GF-D8 (cell line): Measurements from ENCODE around the gene ANKRD33.

ENCODE experiments used
- DNase-seq: peaks from one replicate; lab custom pipeline; 2025; lab: John Stamatoyannopoulos, UW

Gene ANKRD33

GRCh38 chr12:51860986-51861385 is 26.9 kb upstream of the ANKRD33 start:
- no peak for DNase-seq

- no peak for DNase-seq
These were observed 25.0 kb upstream of the ANKRD33 start for GRCh38 chr12:51862947-51863346.

DNA sequence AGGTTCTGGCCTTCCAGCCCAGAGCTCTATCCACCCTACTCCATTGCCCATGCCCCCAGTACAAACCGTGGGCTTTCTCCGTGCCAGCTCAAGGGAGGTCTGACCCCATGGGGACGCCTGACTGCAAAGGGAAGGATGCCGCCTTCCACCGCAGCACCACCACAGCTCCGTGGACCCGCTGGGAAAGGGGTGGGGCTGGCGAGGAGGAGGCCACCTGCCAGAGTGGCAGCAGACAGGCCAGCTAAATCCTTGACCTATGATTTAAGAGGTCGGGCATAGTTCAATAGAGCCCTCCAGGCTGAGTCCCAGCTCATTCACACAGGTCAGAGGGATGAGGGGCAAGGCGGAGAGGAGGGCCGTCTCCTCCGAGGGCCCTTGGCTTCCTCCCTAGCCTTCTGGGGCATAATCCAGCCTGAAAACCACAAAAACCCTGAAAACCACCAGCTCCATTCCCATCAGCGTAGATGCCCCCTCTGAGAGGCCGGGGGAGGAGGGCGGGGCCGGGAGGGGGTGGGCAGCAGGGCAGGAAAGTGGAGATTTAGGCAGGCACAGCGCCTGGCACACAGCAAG is 24.5 kb upstream of the ANKRD33 start:
- no peak for DNase-seq

GRCh38 chr12:51863933-51864832 is 23.7 kb upstream of the ANKRD33 start:
- DNase-seq = no peak

DNA sequence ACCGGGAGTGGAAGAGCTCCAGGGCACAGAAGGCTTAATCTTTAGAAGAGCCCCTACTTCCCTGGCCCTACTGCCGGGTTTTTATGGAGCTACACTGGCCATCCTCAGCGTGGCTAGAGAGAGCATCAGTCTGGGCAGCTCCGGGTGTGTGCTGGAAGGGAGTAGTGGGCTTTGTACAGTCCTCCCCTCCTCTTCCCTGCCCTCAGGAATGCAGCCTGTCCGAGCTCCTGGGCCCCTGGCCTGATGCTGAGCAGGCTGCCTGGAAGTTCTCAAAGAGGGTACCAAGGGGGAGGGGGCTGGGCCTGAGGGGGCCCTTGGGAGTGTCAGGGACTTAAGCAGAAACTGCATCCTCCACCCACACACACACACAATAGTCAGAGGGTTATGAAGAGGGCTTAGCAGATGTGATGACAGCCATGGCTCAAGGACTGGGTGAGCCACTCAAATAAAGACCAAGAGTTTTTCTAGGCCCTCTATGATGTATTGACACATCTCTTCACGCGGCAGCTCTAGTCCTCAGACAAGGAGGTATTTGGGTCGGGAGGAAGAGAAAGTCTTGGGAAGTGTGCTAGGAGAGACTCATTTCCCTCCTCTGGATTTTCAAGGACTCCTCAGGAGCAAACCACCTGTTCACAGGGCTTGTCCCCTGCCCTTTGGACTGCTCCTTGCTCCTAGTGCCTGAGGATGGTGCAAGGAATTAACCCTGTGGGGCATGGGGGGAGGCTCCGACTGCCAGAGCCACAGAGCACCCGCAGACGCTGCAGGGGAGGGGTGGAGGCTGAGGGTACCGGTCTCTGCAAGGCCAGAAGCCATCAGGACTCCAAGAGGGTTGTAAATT is 22.9 kb upstream of the ANKRD33 start:
- no peak for DNase-seq

GRCh38 chr12:51865757-51866270 is 22.1 kb upstream of the ANKRD33 start:
- DNase-seq = no peak

DNA sequence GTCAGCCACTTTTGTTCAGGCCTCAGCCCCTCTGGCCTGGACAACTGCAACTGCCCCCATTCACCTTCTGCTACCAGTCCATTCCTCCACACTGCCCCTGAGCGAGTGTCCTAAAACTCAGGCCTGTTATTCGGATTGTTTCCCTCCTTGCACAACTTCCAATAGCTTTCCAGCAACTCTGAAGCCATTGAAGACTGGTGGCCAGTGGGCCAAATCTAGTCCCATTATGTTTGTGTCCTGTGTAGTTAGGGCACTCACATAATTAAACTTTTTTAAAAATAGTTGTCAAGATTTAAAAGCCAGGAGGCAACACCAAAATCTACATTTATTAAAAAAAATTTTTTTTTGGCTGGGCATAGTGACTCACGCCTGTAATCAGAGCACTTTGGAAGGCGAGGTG is 21.6 kb upstream of the ANKRD33 start:
- DNase-seq = no peak

DNA sequence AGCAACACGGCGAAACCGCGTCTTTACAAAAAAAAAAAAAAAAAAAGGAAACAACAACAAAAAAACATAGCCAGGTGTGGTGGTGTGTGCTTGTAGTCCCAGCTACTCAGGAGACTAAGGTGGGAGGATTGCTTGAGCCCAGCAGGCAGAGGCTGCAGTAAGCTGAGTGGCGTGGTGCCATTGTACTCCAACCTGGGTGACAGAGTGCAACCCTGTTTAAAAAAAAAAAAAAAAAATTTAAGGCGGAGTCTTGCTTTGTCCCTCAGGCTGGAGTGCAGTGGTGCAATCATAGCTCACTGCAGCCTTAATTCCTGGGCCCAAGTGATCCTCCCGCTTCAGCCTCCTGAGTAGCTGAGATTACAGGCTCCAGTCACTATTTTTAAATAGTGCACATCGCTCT is 21.1 kb upstream of the ANKRD33 start:
- no peak for DNase-seq

DNA sequence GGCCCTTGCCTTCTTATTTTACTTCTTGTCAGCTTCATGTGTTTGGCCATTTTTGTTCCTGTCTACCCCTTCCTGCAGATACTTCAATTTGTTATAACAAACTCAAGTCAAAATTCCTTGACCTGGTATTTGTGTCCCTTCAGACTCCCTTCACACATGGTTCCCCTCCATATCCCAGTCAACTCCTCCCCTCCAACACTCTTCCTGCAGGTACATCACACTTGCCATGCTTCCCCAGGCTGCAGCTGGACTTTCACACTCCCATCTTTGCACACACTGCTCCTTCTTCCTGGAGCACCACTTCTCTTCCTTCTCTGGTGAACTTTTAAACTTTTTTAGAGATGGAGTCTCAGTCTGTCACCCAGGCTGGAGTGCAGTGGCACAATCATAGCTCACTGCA is 20.5 kb upstream of the ANKRD33 start:
- no peak for DNase-seq

DNA sequence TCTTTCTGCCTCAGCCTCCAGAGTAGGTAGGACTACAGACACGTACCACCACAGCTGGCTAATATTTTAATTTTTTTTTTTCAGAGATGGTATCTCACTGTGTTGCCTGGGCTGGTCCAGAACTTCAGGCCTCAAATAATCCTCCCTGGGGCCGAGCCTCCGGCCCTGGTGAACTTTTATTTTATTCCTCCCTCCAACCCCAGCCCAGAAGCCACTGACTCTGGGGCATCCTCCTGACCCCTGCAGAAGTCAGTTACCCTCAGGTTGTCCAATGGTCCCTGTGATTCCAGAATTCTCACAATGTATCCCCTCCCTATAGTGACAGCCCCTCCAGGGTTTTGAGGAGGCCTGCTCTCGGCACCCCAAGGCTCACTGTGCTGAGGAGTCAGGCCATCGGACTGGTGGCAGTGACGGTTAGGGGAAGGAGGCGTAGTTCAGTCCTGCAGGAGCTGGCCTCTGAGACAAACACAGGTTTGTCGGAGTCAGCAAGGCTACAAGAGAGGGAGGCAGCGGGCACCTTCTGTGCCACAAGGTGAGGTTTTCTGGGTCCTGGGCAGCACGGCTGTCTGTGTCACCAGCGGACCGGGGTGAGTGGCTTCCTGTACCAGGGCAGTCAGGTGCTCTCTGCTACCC is 20.0 kb upstream of the ANKRD33 start:
- no peak for DNase-seq

DNA sequence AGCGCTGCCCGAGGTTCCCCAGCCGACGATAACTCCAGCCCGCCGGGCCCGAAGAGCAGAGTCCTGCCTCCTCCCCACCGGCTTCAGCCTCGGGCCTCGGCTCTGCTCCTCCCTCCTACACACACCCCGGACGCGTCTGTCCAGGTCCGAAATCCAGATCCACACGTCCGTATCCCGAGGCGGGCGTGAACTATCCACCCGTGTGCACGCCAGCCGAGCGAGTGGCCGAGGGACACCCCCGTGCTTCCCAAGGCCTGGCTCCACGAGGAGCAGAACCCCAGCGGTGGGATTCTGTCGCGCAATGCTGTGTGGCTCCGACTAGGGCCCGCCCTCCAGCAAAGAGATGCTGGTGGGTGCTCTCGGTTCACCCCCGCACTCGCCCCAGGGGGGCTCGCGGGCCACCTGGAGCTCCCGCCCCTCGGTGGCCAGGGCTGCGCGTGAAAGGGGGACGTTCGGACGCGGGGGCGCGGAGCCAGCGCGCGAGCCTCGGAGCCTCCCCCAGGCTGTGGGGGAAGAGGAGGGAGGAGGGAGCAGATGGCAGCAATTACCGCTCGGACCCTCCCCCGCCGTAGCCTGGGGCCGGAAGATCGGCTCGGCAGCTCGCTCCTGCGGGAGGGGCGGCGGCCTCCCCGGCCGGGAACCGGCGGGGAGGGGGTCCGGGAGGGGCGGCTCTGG is 18.9 kb upstream of the ANKRD33 start:
- no peak for DNase-seq

- no peak for DNase-seq
These were observed 18.4 kb upstream of the ANKRD33 start for GRCh38 chr12:51869496-51869865.

DNA sequence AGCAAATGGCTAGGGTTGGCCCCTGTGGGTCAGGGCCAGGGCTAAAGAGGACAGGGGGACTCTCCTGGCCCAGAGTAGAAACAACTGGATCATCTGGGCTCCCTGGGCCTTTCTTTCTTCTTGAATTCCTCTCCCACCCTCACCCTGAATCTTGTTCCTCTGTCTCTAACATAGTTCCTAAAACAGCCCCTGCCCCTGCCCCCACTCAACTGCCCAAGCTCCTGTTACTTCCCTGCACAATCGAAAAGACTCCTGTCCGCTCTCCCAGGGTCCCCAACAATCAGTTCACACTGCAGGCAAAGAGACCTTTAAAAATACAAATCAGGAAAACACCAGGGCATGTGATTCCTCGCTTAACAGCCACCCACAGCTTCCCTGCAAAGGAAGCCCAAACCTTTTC is 18.0 kb upstream of the ANKRD33 start:
- DNase-seq = no peak

DNA sequence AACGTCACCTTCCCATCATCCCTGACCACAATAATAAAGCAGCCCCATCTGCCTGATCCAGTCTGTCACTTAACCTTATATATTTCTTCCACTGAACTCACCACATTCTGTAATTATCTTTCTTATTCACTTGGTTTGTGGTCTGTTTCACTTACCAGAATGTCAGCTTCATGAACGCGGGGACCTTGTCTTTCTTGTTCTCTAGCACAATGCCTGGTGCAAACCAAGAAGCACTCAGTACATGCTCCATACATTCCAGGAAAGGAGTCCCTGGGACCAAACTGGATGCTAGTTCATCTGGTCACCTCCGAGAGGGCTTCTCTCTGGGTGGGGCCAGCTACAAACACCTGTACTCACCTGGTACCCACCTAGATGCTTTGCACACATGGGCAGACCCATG is 17.4 kb upstream of the ANKRD33 start:
- no peak for DNase-seq

GRCh38 chr12:51871126-51871525 is 16.8 kb upstream of the ANKRD33 start:
- no peak for DNase-seq

DNA sequence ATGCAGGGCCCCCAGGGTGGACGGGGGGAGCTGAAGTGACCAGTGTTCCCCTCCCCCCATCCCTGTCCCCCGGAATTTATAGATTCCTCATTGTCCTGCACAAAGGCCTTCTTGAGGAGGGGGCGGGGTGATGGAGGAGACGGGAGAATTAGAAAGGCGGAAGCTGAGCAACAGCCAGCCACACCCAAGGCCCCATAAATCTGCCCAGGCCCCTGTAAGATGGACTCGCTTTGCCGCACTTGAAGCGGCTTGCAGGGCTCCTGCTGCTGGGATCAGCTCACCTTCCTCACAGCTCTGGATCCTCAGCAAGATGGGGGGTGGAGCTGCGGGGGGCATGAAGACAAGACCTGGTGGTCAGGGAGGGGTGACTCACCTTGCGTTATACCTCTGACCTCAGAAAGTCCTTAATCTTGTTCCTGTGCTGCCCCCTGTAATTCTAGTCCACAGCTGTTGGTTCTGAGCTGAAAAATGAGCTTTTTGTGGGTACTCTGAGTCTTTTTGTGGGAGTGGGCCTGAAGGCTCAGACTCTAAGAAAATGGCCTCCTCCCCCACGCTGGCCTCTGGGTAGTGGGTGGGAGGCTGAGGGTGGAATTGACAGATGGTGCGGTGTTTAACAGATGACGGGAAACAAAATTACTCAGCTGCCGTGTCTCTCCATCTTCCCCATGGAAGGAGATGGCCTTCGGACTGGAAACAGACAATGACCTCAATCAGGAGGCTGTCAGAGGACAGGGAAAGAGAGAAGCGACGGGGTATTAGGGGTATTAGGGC is 15.8 kb upstream of the ANKRD33 start:
- DNase-seq = no peak

DNA sequence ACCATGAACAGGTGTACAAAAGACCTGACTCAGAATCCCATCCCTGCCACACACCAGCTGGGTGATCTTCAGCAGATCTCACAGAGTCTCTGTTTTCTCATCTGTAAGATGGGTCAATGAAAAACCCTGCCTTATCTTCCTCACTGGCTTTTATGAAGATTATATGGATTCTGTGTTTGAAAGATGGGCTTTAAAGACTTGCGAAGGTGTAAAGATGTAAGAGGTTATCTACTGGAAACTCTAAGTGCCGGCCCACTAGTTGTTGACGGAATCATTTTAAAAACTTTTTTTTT is 15.3 kb upstream of the ANKRD33 start:
- no peak for DNase-seq

- DNase-seq = no peak
These were observed 14.5 kb upstream of the ANKRD33 start for GRCh38 chr12:51873251-51873994.

- DNase-seq = no peak
These were observed 13.9 kb upstream of the ANKRD33 start for GRCh38 chr12:51874000-51874399.

DNA sequence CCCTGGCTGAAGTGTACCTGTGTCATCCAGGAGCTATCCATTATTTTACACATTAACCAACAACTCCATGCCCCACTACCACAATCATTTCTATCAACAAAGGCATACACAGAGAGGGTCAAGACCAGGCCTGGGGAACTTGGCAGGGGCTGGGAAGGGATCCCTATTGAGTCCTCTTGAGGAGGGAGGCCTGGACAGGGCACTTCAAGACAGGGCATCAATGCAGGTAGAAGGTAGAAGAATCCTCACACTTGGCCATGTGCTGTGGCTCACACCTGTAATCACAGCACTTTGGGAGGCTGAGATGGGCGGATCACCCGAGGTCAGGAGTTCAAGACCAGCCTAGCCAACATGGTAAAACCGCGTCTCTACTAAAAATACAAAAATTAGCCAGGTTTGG is 13.4 kb upstream of the ANKRD33 start:
- no peak for DNase-seq
